GM10847 (cell line): Measurements from ENCODE around the gene C1QL1.

Source experiments
- POLR2A ChIP-seq: IDR thresholded peaks from 2 replicates; pipeline ENCODE4 v1.6.1; 2011; ENCODE audit not compliant: insufficient read length; ENCODE audit errors: extremely low read depth

Gene C1QL1

GRCh38 chr17:44977065-44977464 is 9.0 kb upstream of the C1QL1 start:
- no peak for TF ChIP-seq POLR2A

- TF ChIP-seq POLR2A = no peak
These were observed 8.1 kb upstream of the C1QL1 start for GRCh38 chr17:44976206-44976605.

- no peak for TF ChIP-seq POLR2A
These were observed 4.8 kb upstream of the C1QL1 start for GRCh38 chr17:44972953-44973352.

- no peak for TF ChIP-seq POLR2A
These were observed 3.8 kb upstream of the C1QL1 start for GRCh38 chr17:44971776-44972483.

GRCh38 chr17:44970136-44970741 is 2.1 kb upstream of the C1QL1 start:
- TF ChIP-seq POLR2A = no peak

- no peak for TF ChIP-seq POLR2A
These were observed 1.2 kb upstream of the C1QL1 start for GRCh38 chr17:44969144-44969780.

GRCh38 chr17:44967907-44968224 is 237 bp downstream of the C1QL1 start:
- no peak for TF ChIP-seq POLR2A

- TF ChIP-seq POLR2A = no peak
These were observed 837 bp downstream of the C1QL1 start for GRCh38 chr17:44967026-44967906.

GRCh38 chr17:44966348-44967025 is 1.6 kb downstream of the C1QL1 start:
- TF ChIP-seq POLR2A = no peak

GRCh38 chr17:44965481-44966234 is 2.4 kb downstream of the C1QL1 start:
- TF ChIP-seq POLR2A = no peak

- no peak for TF ChIP-seq POLR2A
These were observed 6.2 kb downstream of the C1QL1 start for GRCh38 chr17:44961921-44962350.

GRCh38 chr17:44960691-44961090 is 7.4 kb downstream of the C1QL1 start:
- no peak for TF ChIP-seq POLR2A

- TF ChIP-seq POLR2A = no peak
These were observed 8.1 kb downstream of the C1QL1 start for GRCh38 chr17:44959821-44960531.
